Gastrocnemius medialis (tissue), 4 donors: ENCODE data around the gene RERE.

Experiments
- POLR2A ChIP-seq, 2 donors: fragments of 450-650 bp; IDR thresholded peaks; one replicate each; pipeline ENCODE4 v1.6.1; 2017; ENCODE audit warnings: antibody characterized with exemption in 2 of 2, mild to moderate bottlenecking in 2 of 2, moderate library complexity in 2 of 2
- TF ChIP-seq, protein P1 (sequence below), 5 experiments: fragments of 450-650 bp in 3 of 5; fragments of 200-600 bp in 2 of 5; sonication (generic) in 2 of 5; IDR thresholded peaks in 4 of 5; conservative IDR thresholded peaks in 1 of 5; 1 replicate in 4 of 5; 2 replicates in 1 of 5; pipeline ENCODE4 v1.5.1; 2016 to 2019; ENCODE audit warnings: antibody characterized with exemption in 5 of 5, mild to moderate bottlenecking in 3 of 5, moderate library complexity in 3 of 5

DNA sequence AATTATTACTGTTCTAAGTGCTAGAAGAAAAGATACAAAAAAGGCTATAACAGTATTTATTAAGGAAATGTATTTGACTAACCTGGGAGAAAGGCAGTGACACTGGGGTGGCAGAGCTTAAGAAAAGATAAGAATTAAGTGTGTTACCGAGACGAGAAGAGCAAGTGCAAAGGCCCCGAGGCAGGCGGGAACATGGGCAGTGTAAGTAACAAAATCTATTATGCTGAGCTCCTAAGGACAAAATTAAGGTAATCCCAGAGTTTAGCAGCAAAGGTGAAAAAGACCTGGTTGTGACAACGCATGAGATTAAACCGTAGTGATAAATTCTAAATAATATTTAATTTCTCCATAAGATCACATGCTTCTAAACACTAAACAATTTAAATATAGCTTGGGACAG, 167.6 kb downstream of the RERE start:
- TF ChIP-seq POLR2A (IDR thresholded peaks at IDR 0.05) = no peak
- TF ChIP-seq, protein P1, sequence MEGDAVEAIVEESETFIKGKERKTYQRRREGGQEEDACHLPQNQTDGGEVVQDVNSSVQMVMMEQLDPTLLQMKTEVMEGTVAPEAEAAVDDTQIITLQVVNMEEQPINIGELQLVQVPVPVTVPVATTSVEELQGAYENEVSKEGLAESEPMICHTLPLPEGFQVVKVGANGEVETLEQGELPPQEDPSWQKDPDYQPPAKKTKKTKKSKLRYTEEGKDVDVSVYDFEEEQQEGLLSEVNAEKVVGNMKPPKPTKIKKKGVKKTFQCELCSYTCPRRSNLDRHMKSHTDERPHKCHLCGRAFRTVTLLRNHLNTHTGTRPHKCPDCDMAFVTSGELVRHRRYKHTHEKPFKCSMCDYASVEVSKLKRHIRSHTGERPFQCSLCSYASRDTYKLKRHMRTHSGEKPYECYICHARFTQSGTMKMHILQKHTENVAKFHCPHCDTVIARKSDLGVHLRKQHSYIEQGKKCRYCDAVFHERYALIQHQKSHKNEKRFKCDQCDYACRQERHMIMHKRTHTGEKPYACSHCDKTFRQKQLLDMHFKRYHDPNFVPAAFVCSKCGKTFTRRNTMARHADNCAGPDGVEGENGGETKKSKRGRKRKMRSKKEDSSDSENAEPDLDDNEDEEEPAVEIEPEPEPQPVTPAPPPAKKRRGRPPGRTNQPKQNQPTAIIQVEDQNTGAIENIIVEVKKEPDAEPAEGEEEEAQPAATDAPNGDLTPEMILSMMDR (IDR thresholded peaks at IDR 0.05 in 4 of 5, conservative IDR thresholded peaks at IDR 0.05 in 1 of 5) = no peak
